ENCODE measurements around the gene SBNO2. TPM values are rescaled to one million over a fixed set of nuclear protein-coding genes. Genes with fewer than 3 reads are reported as not detected.

Gene SBNO2
- total and polyA plus RNA-seq, 2 donors: 15.4 to 62.4 TPM

DNA sequence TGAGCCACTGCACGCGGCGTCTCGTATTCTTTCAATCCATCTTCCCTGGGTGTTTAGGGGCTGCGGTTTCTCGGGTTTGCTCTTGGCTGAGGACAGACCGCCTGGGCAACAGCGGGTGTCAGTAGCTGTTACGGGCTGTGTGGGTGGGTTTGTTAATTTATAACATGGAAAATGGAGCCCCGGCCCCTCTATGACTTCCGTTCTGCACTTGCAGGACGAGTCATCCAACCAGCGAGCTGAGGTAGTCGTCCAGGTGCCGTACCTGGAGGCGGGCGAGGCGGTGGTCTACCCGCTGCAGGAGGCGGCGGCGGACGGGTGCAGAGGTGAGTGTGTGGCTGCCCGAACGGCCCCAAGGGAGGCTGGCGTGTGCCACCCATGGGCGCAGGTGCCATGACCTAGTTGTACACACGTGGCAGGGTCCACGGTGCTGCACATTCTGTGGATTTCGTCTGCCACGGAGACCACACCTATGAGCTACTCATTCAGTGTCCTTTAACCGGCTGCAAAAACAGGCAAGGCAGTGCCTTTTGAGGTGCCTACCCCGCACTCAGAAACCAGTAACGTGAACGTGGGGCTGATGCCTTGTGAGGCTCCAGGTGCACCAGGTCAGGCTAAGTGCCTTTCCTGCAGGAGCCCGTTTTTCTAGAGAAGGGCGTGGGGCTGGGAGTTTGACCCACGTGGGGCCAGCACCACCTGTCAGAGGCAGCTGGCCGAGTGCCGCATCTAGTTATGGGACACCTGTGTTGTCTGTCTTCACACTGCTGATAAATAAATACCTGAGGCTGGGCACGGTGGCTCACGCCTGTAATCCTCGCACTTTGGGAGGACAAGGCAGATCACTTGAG lies 89.8 kb downstream of the SBNO2 start:
- WGBS: 94% methylated on average over 43 of the region's 43 CpGs
- H3K4me1 ChIP-seq (ENCODE audit: control insufficient read depth in 2 of 2, insufficient read depth in 2 of 2, low read length in 2 of 2): peaks cover 17 to 34% of the 10 kb centered on the region in 2 donors
- H3K27me3 ChIP-seq (ENCODE audit: control insufficient read depth in 2 of 2, insufficient read depth in 1 of 2, low read length in 1 of 2): no peaks in the 10 kb centered on the region
- DNase-seq (ENCODE audit: low read depth in 6 of 9, low spot score in 9 of 9): no peak
- no peak overlapping the region for H3K4me3 ChIP-seq (ENCODE audit: low read length in 2 of 2)
- peak overlapping the region in 1 of 2 donors; percentile 54 for H3K27ac ChIP-seq (ENCODE audit: low read depth in 1 of 2, low read length in 1 of 2)
- H3K9me3 ChIP-seq (ENCODE audit: control insufficient read depth in 2 of 2, insufficient read depth in 1 of 2, low read length in 1 of 2): no peaks in the 10 kb centered on the region
- H3K36me3 ChIP-seq (ENCODE audit: control insufficient read depth in 2 of 2, insufficient read depth in 2 of 2, low read length in 1 of 2): peaks cover 93 to 97% of the 10 kb centered on the region in 2 donors

- no peak for DNase-seq (ENCODE audit: low read depth in 6 of 9, low spot score in 9 of 9)
- no peak overlapping the region for H3K27ac ChIP-seq (ENCODE audit: low read depth in 1 of 2, low read length in 1 of 2)
These were observed 90.9 kb downstream of the SBNO2 start for GRCh38 chr19:1082928-1083816.

GRCh38 chr19:1082165-1082927 lies 91.7 kb downstream of the SBNO2 start:
- H3K4me1 ChIP-seq (ENCODE audit: control insufficient read depth in 2 of 2, insufficient read depth in 2 of 2, low read length in 2 of 2): peaks cover 10 to 22% of the 10 kb centered on the region in 2 donors
- H3K4me3 ChIP-seq (ENCODE audit: low read length in 2 of 2): no peak overlapping the region
- H3K27ac ChIP-seq (ENCODE audit: low read depth in 1 of 2, low read length in 1 of 2): peak overlapping the region in 1 of 2 donors; percentile 43
- peaks cover 91 to 93% of the 10 kb centered on the region in 2 donors for H3K36me3 ChIP-seq (ENCODE audit: control insufficient read depth in 2 of 2, insufficient read depth in 2 of 2, low read length in 1 of 2)
- DNase-seq (ENCODE audit: low read depth in 6 of 9, low spot score in 9 of 9): no peak
- WGBS: 88% methylated on average over 51 of the region's 51 CpGs
- H3K9me3 ChIP-seq (ENCODE audit: control insufficient read depth in 2 of 2, insufficient read depth in 1 of 2, low read length in 1 of 2): no peaks in the 10 kb centered on the region
- no peaks in the 10 kb centered on the region for H3K27me3 ChIP-seq (ENCODE audit: control insufficient read depth in 2 of 2, insufficient read depth in 1 of 2, low read length in 1 of 2)

More at GRCh38 chr19:1082928-1083816, 90.9 kb downstream of the SBNO2 start:
- 97% methylated on average over 59 of the region's 59 CpGs for WGBS
- no peak overlapping the region for H3K4me3 ChIP-seq (ENCODE audit: low read length in 2 of 2)
- peaks cover 91 to 94% of the 10 kb centered on the region in 2 donors for H3K36me3 ChIP-seq (ENCODE audit: control insufficient read depth in 2 of 2, insufficient read depth in 2 of 2, low read length in 1 of 2)
- no peaks in the 10 kb centered on the region for H3K9me3 ChIP-seq (ENCODE audit: control insufficient read depth in 2 of 2, insufficient read depth in 1 of 2, low read length in 1 of 2)
- no peaks in the 10 kb centered on the region for H3K27me3 ChIP-seq (ENCODE audit: control insufficient read depth in 2 of 2, insufficient read depth in 1 of 2, low read length in 1 of 2)
- peaks cover 11 to 23% of the 10 kb centered on the region in 2 donors for H3K4me1 ChIP-seq (ENCODE audit: control insufficient read depth in 2 of 2, insufficient read depth in 2 of 2, low read length in 2 of 2)

- no peaks in the 10 kb centered on the region for H3K27me3 ChIP-seq (ENCODE audit: control insufficient read depth in 2 of 2, insufficient read depth in 1 of 2, low read length in 1 of 2)
- H3K36me3 ChIP-seq (ENCODE audit: control insufficient read depth in 2 of 2, insufficient read depth in 2 of 2, low read length in 1 of 2): peaks cover 85 to 86% of the 10 kb centered on the region in 2 donors
- H3K27ac ChIP-seq (ENCODE audit: low read depth in 1 of 2, low read length in 1 of 2): peak overlapping the region in 1 of 2 donors; percentile 42
- 95% methylated on average over 58 of the region's 58 CpGs for WGBS
- H3K9me3 ChIP-seq (ENCODE audit: control insufficient read depth in 2 of 2, insufficient read depth in 1 of 2, low read length in 1 of 2): no peaks in the 10 kb centered on the region
- no peak for DNase-seq (ENCODE audit: low read depth in 6 of 9, low spot score in 9 of 9)
- no peak overlapping the region for H3K4me3 ChIP-seq (ENCODE audit: low read length in 2 of 2)
- H3K4me1 ChIP-seq (ENCODE audit: control insufficient read depth in 2 of 2, insufficient read depth in 2 of 2, low read length in 2 of 2): peaks cover 15 to 22% of the 10 kb centered on the region in 2 donors
These were observed 92.5 kb downstream of the SBNO2 start for GRCh38 chr19:1081301-1082164.

GRCh38 chr19:1080360-1081161 lies 93.5 kb downstream of the SBNO2 start:
- peaks cover 21 to 24% of the 10 kb centered on the region in 2 donors for H3K4me1 ChIP-seq (ENCODE audit: control insufficient read depth in 2 of 2, insufficient read depth in 2 of 2, low read length in 2 of 2)
- no peak overlapping the region for H3K27ac ChIP-seq (ENCODE audit: low read depth in 1 of 2, low read length in 1 of 2)
- DNase-seq (ENCODE audit: low read depth in 6 of 9, low spot score in 9 of 9): no peak
- WGBS: 98% methylated on average over 50 of the region's 50 CpGs
- H3K9me3 ChIP-seq (ENCODE audit: control insufficient read depth in 2 of 2, insufficient read depth in 1 of 2, low read length in 1 of 2): no peaks in the 10 kb centered on the region
- H3K36me3 ChIP-seq (ENCODE audit: control insufficient read depth in 2 of 2, insufficient read depth in 2 of 2, low read length in 1 of 2): peaks cover 82 to 83% of the 10 kb centered on the region in 2 donors
- H3K27me3 ChIP-seq (ENCODE audit: control insufficient read depth in 2 of 2, insufficient read depth in 1 of 2, low read length in 1 of 2): no peaks in the 10 kb centered on the region
- no peak overlapping the region for H3K4me3 ChIP-seq (ENCODE audit: low read length in 2 of 2)

GRCh38 chr19:1079566-1080111 lies 94.4 kb downstream of the SBNO2 start:
- no peaks in the 10 kb centered on the region for H3K27me3 ChIP-seq (ENCODE audit: control insufficient read depth in 2 of 2, insufficient read depth in 1 of 2, low read length in 1 of 2)
- no peak for DNase-seq (ENCODE audit: low read depth in 6 of 9, low spot score in 9 of 9)
- no peaks in the 10 kb centered on the region for H3K9me3 ChIP-seq (ENCODE audit: control insufficient read depth in 2 of 2, insufficient read depth in 1 of 2, low read length in 1 of 2)
- peaks cover 29 to 32% of the 10 kb centered on the region in 2 donors for H3K4me1 ChIP-seq (ENCODE audit: control insufficient read depth in 2 of 2, insufficient read depth in 2 of 2, low read length in 2 of 2)
- WGBS: 96% methylated on average over 45 of the region's 45 CpGs
- peaks cover 79 to 81% of the 10 kb centered on the region in 2 donors for H3K36me3 ChIP-seq (ENCODE audit: control insufficient read depth in 2 of 2, insufficient read depth in 2 of 2, low read length in 1 of 2)
- H3K27ac ChIP-seq (ENCODE audit: low read depth in 1 of 2, low read length in 1 of 2): no peak overlapping the region
- no peak overlapping the region for H3K4me3 ChIP-seq (ENCODE audit: low read length in 2 of 2)

GRCh38 chr19:1076951-1077350 lies 97.1 kb downstream of the SBNO2 start:
- DNase-seq (ENCODE audit: low read depth in 6 of 9, low spot score in 9 of 9): peak in 7 of 9 donors; percentile 75 to 96 (median 86)
- Histone ChIP-seq H3K27ac (ENCODE audit: low read depth in 1 of 2, low read length in 1 of 2) (peak overlapping the region; percentile 72 to 88), H3K4me1 (ENCODE audit: control insufficient read depth in 2 of 2, insufficient read depth in 2 of 2, low read length in 2 of 2) (peaks cover 40 to 43% of the 10 kb centered on the region in 2 donors), H3K4me3 (ENCODE audit: low read length in 2 of 2) (peak overlapping the region; percentile 24 to 39), H3K36me3 (ENCODE audit: control insufficient read depth in 2 of 2, insufficient read depth in 2 of 2, low read length in 1 of 2) (peaks cover 75 to 81% of the 10 kb centered on the region in 2 donors), H3K27me3 (ENCODE audit: control insufficient read depth in 2 of 2, insufficient read depth in 1 of 2, low read length in 1 of 2) (peaks cover 0 to 2% of the 10 kb centered on the region in 2 donors), H3K9me3 (ENCODE audit: control insufficient read depth in 2 of 2, insufficient read depth in 1 of 2, low read length in 1 of 2) (no peaks in the 10 kb centered on the region)
- 4% methylated on average over 16 of the region's 16 CpGs for WGBS

All from thymus (tissue), 11 donors.